HG03097 (cell line): ENCODE data around the gene N4BP2L2.
"Not testable (repeated sequence)": the region's sequence is repeated elsewhere in the genome, so short reads cannot be mapped to it uniquely, and the experiment has no call there.

ENCODE experiments used
- ATAC-seq: cut with Tn5 transposase; IDR thresholded peaks from one replicate; pipeline ENCODE4 v1.9.1; 2021; ENCODE audit not compliant: unreplicated experiment, low FRiP score

Gene N4BP2L2

DNA sequence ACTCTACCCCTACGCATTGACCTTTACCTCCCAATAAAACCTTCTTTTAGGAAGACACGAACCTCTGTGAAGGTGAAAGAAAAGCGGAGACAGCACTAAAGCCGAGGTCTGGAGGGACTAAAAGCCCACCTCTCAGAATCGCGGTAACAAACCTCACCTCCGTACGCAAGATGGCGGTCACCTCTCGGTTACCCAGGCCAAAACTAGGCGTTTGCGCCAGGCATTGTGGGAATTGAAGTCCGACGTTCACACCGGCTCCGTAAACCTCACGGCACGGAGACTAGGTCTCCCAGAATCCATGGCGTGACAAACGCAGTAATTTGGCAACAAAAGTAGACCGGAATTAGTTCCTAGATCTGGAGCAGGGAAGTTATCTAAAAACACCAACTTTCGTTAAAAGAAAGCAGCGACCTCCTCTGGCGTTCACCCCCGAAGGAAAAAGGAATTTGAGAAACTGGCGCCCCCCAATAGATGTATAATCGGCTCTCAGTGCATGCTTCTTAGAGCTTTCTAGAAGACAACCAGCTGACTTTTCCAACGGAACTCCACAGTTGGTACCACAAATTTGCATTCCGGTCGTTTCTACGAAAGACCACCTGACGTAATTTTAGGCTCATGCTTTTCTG is at the start of gene N4BP2L2:
Gene N4BP2L2 (minus strand): TSS at position 175 of the 626 bp plus-strand sequence. CDS start 1,768 bp downstream, outside the sequence.
- ATAC-seq = peak; percentile 96

DNA sequence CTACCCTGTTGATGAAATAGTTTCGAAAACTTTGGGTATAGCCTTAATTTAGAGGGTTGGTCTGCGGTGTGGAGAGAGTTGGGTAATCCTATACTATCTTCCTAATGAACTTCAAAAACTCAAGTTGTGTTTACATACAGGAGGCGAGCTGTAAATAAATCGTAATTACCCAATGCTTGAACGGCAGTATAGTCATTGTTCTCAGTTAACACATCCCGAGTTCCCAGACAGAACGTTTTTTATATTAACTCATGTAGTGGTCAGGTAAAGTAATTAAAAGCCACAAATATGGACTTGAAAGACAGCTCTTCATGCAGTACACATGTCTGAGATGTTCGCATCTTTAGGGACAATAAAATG is 49.2 kb upstream of the N4BP2L2 start:
- no peak for ATAC-seq

DNA sequence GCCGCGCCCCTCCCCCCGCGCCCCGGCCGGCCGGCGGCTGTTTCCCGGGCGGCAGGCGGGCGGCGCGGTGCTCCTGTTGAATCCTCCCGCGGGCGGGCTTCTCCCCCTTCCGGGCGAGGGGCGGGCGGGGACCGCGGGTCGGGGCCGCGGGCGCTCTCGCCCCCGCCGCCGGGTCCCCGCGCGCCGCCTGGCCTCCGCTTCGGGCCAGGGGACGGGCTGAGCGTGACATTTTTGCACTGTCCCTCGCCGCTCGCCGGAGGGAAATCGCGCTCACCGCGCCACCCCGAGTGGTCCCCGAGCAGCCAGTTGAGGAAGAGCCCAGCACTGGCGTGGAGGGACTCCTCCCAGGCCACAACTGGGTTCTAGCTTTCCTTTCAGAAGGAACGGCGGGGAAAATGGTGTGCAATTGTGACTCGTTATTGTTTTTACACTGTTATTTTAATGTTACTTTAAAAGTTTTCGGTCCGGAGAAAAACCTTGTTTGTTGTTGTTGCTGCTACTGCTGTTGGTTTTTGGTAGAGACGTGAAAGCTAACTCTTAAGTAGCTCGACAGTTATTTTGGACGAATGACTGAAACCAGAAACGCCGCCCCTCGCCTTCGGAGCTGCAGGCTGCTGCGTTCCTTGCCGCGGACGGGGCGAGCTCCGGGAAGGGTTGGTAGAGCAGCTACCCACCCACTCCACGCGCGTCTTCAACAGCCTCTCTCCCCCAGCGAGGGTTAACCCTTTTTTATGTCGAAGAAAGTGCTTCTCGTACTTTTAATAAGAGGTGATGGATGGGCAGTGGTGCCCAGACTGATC is 48.6 kb upstream of the N4BP2L2 start:
- ATAC-seq = peak; percentile 32

DNA sequence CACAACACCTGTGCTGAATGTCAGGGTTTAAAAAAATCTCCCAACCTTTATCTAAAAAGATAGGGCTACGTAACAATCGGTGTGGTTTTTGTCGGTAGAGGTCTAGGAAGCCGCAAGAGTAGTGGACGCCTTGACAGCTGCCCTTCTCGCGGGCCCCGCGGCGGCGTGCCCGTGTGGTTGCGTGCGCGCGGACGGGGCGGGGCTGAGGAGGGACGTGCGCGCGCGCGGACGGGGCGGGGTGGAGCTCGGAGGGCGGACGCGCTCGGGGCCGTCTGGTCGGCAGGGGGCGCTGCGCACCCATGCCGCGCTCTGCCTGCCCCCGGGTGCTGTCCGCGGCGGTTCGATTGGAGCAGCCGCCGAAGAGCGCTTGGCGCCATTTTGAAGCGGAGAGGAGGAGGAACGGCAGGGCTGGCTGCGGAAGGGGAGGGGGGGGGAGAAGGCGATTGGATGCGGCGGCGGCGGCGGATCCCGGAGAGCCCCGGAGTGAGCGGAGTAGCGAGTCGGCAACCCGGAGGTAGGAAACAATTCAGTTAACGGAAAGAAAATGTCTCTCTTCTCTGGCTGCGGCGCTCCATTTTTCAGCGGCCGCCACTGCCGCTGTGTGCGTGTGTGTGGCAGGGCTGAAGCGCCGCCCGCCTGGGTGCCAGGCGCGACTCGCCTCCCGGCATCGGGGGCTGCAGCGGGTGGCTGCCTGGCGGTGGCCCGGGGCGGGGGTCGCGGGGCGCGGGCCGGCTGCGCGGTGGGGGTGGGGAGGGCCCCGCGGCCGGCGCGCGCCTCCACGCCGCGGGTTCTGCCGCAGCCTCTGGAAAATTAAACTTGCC is 47.7 kb upstream of the N4BP2L2 start, which contains the start of gene PDS5B:
Gene PDS5B (plus strand): TSS at position 373 of the 821 bp plus-strand sequence. CDS start 62,321 bp downstream, outside the sequence.
- peak; percentile 69 for ATAC-seq

DNA sequence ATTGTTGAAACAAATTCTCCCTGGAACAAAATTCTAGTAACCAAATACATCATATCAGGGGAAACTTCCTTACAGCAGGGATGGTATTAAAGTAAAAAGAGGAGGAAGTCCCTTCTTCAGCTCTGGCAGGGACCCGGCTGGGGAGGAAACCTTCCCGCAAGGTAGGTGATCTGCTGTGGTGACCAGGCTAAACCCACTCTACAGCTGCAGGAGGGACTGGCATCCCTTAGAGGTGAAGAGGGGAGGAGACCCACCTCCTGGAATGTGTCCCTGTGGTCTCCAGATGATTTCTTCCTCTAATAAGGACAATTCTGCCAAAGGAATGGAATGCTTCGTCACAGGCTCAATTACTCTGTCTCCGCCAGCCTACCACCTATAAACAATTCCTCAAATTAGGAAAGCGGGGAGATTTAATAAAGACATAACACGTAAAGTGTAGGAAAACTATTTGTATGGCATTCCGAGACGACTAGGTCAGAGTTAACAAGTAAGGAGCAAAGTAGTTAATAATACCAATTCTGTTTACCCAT is 47.0 kb upstream of the N4BP2L2 start:
- no peak for ATAC-seq

DNA sequence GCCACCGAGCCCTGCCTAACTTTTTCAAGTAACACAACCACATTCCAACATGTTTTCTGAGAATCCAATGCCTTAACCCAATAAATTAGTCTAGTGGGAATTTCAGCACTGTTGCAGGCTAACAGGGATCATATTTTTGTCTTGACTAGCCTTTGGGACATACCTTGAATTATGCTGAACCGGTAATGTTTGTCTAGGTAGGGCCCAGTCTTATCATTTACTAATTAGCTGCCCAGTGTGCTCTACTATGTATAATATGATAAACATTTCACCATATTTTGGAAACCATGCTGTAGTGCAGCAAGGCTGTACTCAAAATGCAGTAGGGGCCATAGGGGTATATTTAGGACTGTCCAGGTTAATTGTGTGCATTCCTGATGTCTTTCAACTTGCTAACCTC is 44.4 kb upstream of the N4BP2L2 start:
- ATAC-seq = no peak

DNA sequence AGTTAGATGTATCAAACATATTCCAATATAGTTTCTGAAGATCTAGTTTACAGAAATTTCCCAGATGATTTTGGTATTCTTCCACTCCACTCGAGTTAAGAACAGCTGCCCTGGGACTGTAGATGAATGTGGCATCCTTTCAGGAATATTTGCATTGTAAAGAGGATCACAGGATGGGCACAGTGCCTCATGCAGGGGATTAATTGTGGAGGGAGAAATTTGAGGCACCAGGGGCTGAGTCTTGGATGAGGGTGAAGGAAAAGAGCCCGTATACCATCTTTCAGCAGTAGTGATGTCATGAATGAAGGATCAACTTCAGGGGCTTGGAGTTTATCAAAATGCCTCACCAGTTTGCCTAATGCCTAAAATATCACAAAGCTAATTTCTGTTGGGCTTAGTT is 43.7 kb upstream of the N4BP2L2 start:
- no peak for ATAC-seq

DNA sequence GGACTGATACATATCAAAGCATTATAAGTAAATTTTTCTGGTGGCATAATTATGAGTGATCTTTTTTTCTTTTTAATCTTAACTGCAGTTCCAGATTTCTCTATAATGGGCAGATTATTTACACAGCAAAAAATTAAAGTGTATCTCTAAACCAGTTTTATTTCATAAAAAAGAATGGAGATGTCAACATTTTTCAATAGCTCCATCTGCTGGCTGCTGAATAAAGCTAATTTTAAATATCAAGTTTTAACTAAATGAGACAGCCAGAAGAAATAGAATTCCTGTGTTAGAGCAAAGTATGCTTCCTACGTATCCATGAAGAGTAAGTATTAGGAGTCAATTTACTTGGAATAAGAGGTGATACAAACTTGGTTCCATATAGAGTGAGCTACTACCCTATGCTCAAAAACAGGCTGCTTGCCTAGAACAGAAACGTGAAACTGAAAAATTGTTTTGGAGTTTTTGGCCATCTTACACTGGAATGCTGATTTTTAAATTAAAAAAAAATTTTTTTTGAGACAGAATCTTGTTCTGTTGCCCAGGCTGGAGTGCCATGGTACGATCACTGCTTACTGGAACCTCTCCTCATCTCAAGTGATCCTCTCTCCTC is 42.7 kb upstream of the N4BP2L2 start:
- ATAC-seq = no peak

DNA sequence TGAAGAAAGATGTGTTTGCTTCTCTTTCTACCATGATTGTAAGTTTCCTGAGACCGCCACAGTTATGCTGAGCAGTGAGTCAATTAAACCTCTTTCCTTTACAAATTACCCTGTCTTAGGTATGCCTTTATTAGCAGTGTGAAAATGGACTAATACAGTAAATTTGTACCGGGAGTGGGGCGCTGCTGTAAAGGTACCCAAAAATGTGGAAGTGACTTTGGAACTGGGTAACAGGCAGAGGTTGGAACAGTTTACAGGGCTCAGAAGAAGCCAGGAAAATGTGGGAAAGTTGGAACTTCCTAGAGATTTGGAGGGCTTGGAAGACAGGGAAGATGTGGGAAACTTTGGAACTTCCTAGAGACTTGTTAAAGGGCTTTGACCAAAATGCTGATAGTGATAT is 38.4 kb upstream of the N4BP2L2 start:
- no peak for ATAC-seq

DNA sequence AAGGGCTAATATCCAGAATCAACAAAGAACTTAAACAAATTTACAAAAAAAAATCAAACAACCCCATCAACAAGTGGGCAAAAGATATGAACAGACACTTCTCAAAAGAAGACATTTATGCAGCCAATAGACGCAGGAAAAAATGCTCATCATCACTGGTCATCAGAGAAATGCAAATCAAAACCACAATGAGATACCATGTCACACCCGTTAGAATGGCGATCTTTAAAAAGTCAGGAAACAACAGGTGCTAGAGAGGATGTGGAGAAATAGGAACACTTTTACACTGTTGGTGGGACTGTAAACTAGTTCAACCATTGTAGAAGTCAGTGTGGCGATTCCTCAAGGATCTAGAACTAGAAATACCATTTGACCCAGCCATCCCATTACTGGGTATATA is 37.1 kb upstream of the N4BP2L2 start:
- ATAC-seq = not testable (repeated sequence)

DNA sequence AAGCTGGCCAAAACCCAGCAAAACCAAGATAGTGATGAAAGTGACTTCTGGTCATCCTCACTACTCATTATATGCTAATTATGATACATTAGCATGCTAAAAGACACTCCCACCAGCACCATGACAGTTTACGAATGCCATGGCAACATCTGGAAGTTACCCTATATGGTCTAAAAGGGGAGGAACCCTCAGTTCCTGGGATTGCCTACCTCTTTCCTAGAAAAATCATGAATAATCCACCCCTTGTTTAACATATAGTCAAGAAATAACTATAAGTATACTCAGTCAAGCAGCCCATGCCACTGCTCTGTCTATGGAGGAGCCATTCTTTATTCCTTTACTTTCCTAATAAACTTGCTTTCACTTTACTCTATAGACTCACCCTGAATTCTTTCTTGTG is 22.2 kb upstream of the N4BP2L2 start:
- ATAC-seq = not testable (repeated sequence)

DNA sequence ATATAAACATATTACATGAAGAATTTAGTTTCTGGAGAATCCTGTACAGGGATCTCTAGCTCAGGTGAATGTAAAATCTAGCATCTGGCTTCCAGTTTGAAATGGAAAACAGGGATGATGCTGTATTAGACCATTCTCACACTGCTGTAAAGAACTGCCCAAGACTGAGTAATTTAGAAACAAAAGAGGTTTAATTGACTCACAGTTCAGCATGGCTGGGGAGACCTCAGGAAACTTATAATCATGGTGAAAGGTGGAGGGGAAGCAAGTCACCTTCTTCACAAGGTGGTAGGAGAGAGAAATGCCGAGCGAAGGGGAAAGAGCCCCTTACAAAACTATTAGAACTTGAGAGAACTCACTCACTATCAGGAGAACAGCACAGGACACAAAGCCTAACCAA is 17.0 kb upstream of the N4BP2L2 start:
- no peak for ATAC-seq

DNA sequence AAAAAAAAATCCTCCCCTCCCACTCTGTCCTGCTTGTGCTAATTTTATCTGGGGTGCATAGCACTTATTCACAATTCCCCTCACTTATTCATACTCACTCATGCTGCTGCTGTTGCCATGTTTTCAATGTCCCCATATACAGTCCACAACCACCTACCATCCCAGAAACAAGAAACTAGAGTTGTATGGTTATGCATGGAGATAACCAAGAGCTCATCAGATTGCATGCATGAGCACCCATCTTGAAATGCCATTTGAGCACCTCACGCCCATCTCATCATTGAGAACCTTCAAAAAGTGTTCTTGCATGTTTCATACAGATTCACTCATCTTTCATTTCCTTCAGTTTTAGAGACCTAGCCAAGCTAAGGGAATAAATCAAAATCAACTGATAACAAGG is 15.1 kb upstream of the N4BP2L2 start:
- no peak for ATAC-seq

DNA sequence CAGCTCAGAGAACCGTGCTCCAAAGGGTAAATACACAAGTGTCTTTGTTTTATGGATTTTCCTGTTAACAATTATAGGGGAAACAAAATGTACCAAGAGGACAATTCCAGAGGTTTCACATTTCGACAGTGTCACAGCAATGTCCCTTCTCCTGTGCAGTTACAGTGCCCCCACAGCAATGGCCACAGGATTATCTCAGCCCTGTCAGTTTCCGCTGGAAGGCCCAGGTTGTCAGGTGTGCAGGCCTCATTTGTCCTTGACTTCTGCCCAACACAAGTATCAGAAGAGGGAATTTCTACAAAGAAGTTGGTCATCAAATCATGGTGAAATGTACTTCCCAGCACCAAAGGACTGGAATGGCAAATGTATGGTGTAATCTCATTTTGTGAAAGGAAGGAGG is 11.2 kb upstream of the N4BP2L2 start:
- ATAC-seq = no peak

DNA sequence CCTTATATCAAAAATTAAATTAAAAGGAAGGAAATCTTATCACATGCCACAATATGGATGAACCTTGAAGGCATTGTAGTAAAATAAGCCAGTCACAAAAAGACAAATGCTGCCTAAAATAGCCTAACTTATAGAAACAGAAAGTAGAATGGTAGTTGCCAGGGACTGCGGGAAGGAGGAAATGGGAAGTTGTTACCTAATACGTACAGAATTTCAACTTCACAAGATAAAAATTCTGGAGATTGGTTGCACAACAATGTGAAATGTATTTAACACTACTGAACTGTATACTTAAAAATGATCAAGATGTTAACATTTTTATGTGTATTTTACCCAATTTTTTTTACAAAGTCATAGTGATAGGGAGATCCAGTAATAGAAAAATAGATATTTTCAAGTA is 10.2 kb upstream of the N4BP2L2 start:
- no peak for ATAC-seq

DNA sequence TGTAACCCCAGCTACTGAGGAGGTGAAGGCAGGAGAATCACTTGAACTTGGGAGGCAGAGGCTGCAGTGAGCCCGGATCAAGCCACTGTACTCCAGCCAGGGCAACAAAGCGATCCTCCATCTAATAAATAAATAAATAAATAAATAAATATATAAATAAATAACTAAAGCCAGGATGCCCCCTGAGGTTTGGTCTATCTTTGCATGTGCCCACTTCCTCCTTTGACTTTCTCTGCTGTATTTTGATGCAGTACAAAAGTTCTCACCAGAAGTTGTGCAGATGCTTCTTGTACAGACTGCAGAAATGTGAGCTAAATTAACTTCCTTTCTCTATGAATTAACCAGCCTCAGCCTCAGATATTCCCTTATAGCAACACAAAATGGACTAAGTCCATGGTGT is 6.5 kb upstream of the N4BP2L2 start:
- ATAC-seq = no peak

DNA sequence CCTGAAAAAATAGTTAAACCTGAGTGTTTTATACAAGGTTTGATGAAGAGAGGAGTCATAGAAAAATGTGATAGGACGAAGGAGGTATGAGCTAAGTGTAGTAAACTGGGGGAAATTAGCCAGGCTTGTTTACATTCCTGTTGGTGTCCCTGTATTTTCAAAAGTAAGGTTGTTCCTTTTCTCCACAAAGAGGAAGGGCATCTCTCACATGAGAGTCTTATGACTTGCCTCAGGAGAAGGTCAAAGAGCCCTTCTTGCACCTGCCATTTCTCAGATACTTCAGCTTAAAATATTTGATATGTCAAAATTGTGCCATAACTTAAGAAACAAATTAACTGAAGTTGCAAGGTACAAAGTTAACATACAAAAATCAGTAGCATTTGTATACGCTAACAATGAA is 3.6 kb upstream of the N4BP2L2 start:
- ATAC-seq = no peak

DNA sequence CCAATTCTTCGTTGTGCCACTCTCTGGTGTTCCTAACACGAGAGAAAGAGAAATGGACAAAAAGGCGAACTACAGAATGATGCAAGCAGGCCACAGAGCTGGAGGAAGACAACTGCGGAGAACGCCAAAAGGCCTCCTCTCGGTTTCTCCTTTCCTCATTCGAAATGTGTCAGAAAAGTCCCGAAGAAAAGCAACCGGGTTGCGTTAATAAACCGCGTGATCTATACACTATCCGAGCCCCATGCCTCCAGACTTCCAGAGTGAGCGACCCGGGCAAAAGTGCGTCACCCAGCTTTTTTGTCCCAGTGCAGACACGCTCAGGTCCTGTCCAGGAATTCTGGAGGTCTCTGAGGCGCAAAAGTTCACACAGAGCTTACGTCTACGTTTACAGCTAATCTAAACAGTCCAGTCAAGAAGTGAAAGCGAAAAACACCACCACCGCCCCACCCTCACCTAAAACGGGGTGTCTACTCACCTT is 413 bp downstream of the N4BP2L2 start:
- peak; percentile 76 for ATAC-seq

DNA sequence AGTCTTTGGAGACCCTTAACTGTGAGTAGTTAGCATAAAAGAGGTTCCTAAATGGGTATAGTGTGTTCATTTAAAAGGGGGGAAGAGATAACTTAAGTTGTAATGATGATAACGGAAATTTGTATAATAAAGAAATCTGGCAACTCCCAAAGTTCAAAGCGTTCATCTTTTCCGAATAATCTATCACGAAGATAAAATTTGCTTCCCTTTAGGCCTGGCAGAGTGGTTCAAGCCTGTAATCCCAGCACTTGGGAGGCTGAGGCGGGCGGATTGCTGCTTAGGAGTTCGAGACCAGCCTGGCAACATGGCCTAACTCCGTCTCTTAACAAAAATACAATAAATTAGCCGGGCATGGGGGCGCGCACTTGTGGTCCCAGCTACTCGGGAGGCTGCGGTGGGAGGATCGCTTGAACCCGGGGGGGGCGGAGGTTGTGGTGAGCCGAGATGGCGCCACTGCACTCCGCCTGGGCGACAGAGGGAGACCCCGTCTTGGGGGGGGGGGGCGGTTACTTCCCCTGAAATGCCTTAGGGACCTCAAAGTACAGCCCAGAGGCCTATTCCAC is 934 bp downstream of the N4BP2L2 start:
- ATAC-seq = no peak

DNA sequence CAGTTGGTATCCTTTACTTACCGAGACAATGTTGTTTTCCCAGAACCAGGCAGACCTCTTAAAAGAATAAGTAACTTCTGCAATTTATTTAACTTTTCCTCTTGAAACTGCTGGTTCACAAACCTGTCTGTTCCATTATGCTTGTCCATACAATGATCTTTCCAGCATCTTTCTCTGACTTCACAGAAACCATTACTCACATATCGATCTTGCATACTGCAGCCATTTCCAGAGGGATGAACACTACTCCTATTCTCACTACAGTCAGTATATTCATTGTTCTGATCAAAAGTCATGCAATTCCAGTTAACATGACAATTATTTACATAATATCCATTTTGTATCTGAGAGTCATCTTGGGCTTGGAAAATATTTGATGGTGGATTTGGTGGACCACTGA is 2.8 kb downstream of the N4BP2L2 start:
- no peak for ATAC-seq
